HepG2 (cell line): ENCODE measurements around the gene NLRX1. TPM values are rescaled to one million over a fixed set of nuclear protein-coding genes. Genes with fewer than 3 reads are reported as not detected.

ENCODE experiments used
- ATAC-seq: fragments of 200-7000 bp; cut with Tn5 transposase; 3 replicates; pipeline ENCODE4 v1.9.1; 2020; ENCODE audit warnings: mild to moderate bottlenecking, moderate library complexity
- BruUV-seq: library from RNA; stranded (reverse); fragments of 400-500 nt; replicated peaks from 2 replicates; lab custom pipeline; 2021; lab: Mats Ljungman, UMichigan
- CTCF ChIA-PET: fragments of 300-600 bp; formaldehyde crosslinking; extraction: SDS; loops from one replicate; lab custom pipeline; 2021; ENCODE audit warnings: low total read pairs, inconsistent platforms, low intra/inter-chr PET ratio; lab: Yijun Ruan, JAX
- POLR2A ChIA-PET: fragments of 350-600 bp; sonication (Branson Sonifier 250); formaldehyde crosslinking; loops from one replicate; lab custom pipeline; 2020; ENCODE audit warnings: antibody characterized with exemption, inconsistent platforms; lab: Yijun Ruan, JAX
- DNase-seq: peaks from one replicate; pipeline ENCODE4 v3.0.0-alpha.2; 2015; ENCODE audit warnings: low spot score
- FAIRE-seq: peaks from 3 replicates; lab custom pipeline; 2011; peaks lifted over from hg19 to GRCh38; lab: Jason Lieb, UNC
- H2AFZ ChIP-seq: one replicate; pipeline ENCODE4 v1.6.1; 2011; ENCODE audit warnings: low read length, inconsistent platforms
- H3K27ac ChIP-seq: fragments of 300-600 bp; 3 replicates; pipeline ENCODE4 v1.8.0; 2011; ENCODE audit warnings: mixed run types, mild to moderate bottlenecking, mixed read lengths, low read length, inconsistent platforms; ENCODE audit not compliant: insufficient read depth; ENCODE audit errors: extremely low read length
- H3K27me3 ChIP-seq, 2 experiments: fragments of 200-600 bp in 1 of 2; 2 replicates in 1 of 2; 3 replicates in 1 of 2; pipeline versions ENCODE4 v1.6.0 to v1.8.0; 2011; ENCODE audit warnings: low read length in 2 of 2, mild to moderate bottlenecking in 2 of 2, moderate library complexity in 2 of 2, inconsistent platforms in 1 of 2; ENCODE audit not compliant: insufficient read depth in 2 of 2, control insufficient read depth in 1 of 2
- H3K36me3 ChIP-seq, 2 experiments: fragments of 200-600 bp in 1 of 2; replicated peaks in 1 of 2; 2 replicates in 1 of 2; 3 replicates in 1 of 2; pipeline versions ENCODE4 v1.5.1 to v1.8.0; 2011; ENCODE audit warnings: low read length in 2 of 2, inconsistent platforms in 1 of 2; ENCODE audit not compliant: insufficient read depth in 2 of 2, control insufficient read depth in 1 of 2
- H3K4me1 ChIP-seq: 2 replicates; pipeline ENCODE4 v1.5.1; 2012; ENCODE audit warnings: low read length, inconsistent platforms; ENCODE audit not compliant: insufficient read depth
- H3K4me2 ChIP-seq: 2 replicates; pipeline ENCODE4 v1.6.0; 2011; ENCODE audit warnings: low read depth, low read length, inconsistent platforms
- H3K4me3 ChIP-seq, 3 experiments: fragments of 200-600 bp in 1 of 3; sonication (generic), shearing (Covaris generic) in 1 of 3; replicated peaks in 1 of 3; 2 replicates each; pipeline ENCODE4 v1.5.1; 2011 to 2016; ENCODE audit warnings: low read length in 3 of 3, inconsistent platforms in 2 of 3, low read depth in 2 of 3, mild to moderate bottlenecking in 2 of 3, control low read depth in 1 of 3, mixed read lengths in 1 of 3; ENCODE audit not compliant: insufficient read depth in 1 of 3
- H3K79me2 ChIP-seq: one replicate; pipeline ENCODE4 v1.6.1; 2011; ENCODE audit warnings: low read length, inconsistent platforms; ENCODE audit not compliant: insufficient read depth
- H3K9ac ChIP-seq: 2 replicates; pipeline ENCODE4 v1.6.0; 2011; ENCODE audit warnings: mild to moderate bottlenecking, low read depth, low read length, inconsistent platforms; ENCODE audit not compliant: insufficient read depth
- H3K9me3 ChIP-seq: 2 replicates; pipeline ENCODE4 v1.5.1; 2012; ENCODE audit warnings: mild to moderate bottlenecking, low read length
- H4K20me1 ChIP-seq: 2 replicates; pipeline ENCODE4 v1.6.0; 2011; ENCODE audit warnings: inconsistent platforms, mild to moderate bottlenecking, low read length, moderate library complexity; ENCODE audit not compliant: insufficient read depth
- HNRNPK ChIP-seq: fragments of 200-400 bp; formaldehyde crosslinking; IDR thresholded peaks from 2 replicates; pipeline ENCODE4 v1.6.1; 2018; ENCODE audit warnings: low read length, low read depth, moderate library complexity, mild to moderate bottlenecking; ENCODE audit not compliant: poor library complexity, severe bottlenecking
- PCBP1 ChIP-seq: fragments of 200-400 bp; formaldehyde crosslinking; IDR thresholded peaks from 2 replicates; pipeline ENCODE4 v1.6.1; 2017; ENCODE audit warnings: mild to moderate bottlenecking, low read depth, low read length, borderline replicate concordance
- RAD51 ChIP-seq: fragments of 450-650 bp; IDR thresholded peaks from 2 replicates; pipeline ENCODE4 v1.6.1; 2016; ENCODE audit warnings: borderline replicate concordance
- RFX3 ChIP-seq: IDR thresholded peaks from 2 replicates; pipeline ENCODE4 v1.6.1; 2016; ENCODE audit warnings: missing biosample characterization, missing genetic modification reagents
- TCF12 ChIP-seq, 2 experiments: fragments of 450-650 bp in 1 of 2; sonication (generic) in 1 of 2; formaldehyde crosslinking in 1 of 2; IDR thresholded peaks; 2 replicates each; pipeline versions ENCODE4 v1.6.1 to v1.8.0; 2017 to 2022; ENCODE audit warnings: antibody characterized with exemption in 1 of 2, mild to moderate bottlenecking in 1 of 2, missing genetic modification reagents in 1 of 2, moderate library complexity in 1 of 2
- U2AF1 ChIP-seq: fragments of 200-400 bp; formaldehyde crosslinking; optimal IDR thresholded peaks from 2 replicates; pipeline ENCODE3; 2017; ENCODE audit warnings: mild to moderate bottlenecking, low read depth, low read length
- ZFP1 ChIP-seq: IDR thresholded peaks from 2 replicates; pipeline ENCODE4 v1.6.1; 2016
- ZNF768 ChIP-seq: sonication (generic); formaldehyde crosslinking; IDR thresholded peaks from 2 replicates; pipeline ENCODE4 v1.4.0; 2020; ENCODE audit warnings: missing genetic modification reagents
- WGBS: methylation state at CpG from one replicate; pipeline ENCODE4 v1.1.6; 2017; ENCODE audit warnings: low lambda C conversion rate; 5-methylcytosine and 5-hydroxymethylcytosine counted together
- in situ Hi-C: cut with HindIII; loops from 2 replicates; pipeline ENCODE4 v1.10.0; 2017; ENCODE audit warnings: low pct_unique_long_range_greater_than_20kb; ENCODE audit not compliant: extremely low pct_ligation_motif_present
- intact Hi-C: fragments of 100-400 bp; cut with micrococcal nuclease; formaldehyde crosslinking; loops from one replicate; pipeline ENCODE4 v1.10.0; 2022; ENCODE audit not compliant: unreplicated experiment
- polyA plus RNA-seq, 8 experiments: library from polyadenylated mRNA; depleted of rRNA in 3 of 8; stranded (reverse) in 7 of 8; unstranded in 1 of 8; fragments of >200 nt; fragmentation: Illumina TruSeq in 4 of 8; extraction: Trizol in 4 of 8; gene quantifications; 2 replicates each; pipeline versions ENCODE4 v1.2.1 to v1.2.3, GENCODE V29; 2011 to 2016; ENCODE audit warnings: low read depth in 4 of 8, missing spikeins in 1 of 8, mixed read lengths in 1 of 8; ENCODE audit not compliant: insufficient read depth in 1 of 8
- total RNA-seq, 5 experiments: library from RNA; depleted of rRNA; stranded (reverse); fragments of >200 nt; fragmentation: Illumina TruSeq; extraction: Trizol; gene quantifications; 2 replicates each; pipeline ENCODE4 v1.2.3, GENCODE V29; 2016; ENCODE audit warnings: low read depth in 1 of 5
- TF ChIP-seq, protein P1 (sequence below): sonication (generic); formaldehyde crosslinking; IDR thresholded peaks from 2 replicates; pipeline ENCODE4 v1.5.1; 2020; ENCODE audit warnings: mild to moderate bottlenecking, moderate library complexity, missing genetic modification reagents
- TF ChIP-seq, protein P2 (sequence below): sonication (generic); formaldehyde crosslinking; IDR thresholded peaks from 2 replicates; pipeline ENCODE4 v1.5.0; 2020; ENCODE audit warnings: mild to moderate bottlenecking, missing genetic modification reagents
- TF ChIP-seq, protein P3 (sequence below): sonication (generic); formaldehyde crosslinking; IDR thresholded peaks from 2 replicates; pipeline ENCODE4 v1.4.0; 2020; ENCODE audit warnings: mild to moderate bottlenecking, missing genetic modification reagents, borderline replicate concordance
- TF ChIP-seq, protein P4 (sequence below): IDR thresholded peaks from 2 replicates; pipeline ENCODE4 v1.6.1; 2012; ENCODE audit warnings: low read length, improper control_type of control experiment

The NLRX1 gene
- total and polyA plus RNA-seq, 2 of the 13 experiments (the other 11 are each of a cell fraction or from before 2014, with no cell fraction given) = 8.7 to 11.0 TPM

DNA sequence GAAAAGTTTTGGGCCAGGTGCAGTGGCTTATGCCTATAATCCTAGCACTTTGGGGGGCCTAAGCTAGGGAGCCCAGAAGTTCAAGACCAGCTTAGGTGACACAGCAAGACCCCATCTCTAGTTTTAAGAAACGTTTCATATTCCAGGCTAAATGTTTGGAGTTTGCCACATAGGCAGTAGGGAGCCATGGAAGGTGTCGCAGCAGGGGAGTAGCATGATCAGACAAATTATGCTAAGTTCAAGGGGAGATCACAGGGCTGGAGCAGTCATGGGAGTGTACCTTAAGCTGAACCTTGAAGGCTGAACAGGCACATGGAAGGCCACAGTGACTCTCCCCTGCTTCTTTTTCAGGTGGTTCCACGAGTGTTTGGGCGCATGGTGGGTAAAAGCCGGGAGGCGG lies 10.8 kb downstream of the NLRX1 start (continued):
- no peak for TF ChIP-seq HNRNPK
- TF ChIP-seq RFX3 (CRISPR knock-in tag) = no peak
- TF ChIP-seq, protein P1, sequence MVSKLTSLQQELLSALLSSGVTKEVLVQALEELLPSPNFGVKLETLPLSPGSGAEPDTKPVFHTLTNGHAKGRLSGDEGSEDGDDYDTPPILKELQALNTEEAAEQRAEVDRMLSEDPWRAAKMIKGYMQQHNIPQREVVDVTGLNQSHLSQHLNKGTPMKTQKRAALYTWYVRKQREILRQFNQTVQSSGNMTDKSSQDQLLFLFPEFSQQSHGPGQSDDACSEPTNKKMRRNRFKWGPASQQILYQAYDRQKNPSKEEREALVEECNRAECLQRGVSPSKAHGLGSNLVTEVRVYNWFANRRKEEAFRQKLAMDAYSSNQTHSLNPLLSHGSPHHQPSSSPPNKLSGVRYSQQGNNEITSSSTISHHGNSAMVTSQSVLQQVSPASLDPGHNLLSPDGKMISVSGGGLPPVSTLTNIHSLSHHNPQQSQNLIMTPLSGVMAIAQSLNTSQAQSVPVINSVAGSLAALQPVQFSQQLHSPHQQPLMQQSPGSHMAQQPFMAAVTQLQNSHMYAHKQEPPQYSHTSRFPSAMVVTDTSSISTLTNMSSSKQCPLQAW (CRISPR knock-in tag) = no peak
- TF ChIP-seq RAD51 = no peak
- TF ChIP-seq PCBP1 = no peak
- TF ChIP-seq U2AF1 = no peak
- TF ChIP-seq, protein P2, sequence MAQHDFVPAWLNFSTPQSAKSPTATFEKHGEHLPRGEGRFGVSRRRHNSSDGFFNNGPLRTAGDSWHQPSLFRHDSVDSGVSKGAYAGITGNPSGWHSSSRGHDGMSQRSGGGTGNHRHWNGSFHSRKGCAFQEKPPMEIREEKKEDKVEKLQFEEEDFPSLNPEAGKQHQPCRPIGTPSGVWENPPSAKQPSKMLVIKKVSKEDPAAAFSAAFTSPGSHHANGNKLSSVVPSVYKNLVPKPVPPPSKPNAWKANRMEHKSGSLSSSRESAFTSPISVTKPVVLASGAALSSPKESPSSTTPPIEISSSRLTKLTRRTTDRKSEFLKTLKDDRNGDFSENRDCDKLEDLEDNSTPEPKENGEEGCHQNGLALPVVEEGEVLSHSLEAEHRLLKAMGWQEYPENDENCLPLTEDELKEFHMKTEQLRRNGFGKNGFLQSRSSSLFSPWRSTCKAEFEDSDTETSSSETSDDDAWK (CRISPR knock-in tag) = no peak

DNA sequence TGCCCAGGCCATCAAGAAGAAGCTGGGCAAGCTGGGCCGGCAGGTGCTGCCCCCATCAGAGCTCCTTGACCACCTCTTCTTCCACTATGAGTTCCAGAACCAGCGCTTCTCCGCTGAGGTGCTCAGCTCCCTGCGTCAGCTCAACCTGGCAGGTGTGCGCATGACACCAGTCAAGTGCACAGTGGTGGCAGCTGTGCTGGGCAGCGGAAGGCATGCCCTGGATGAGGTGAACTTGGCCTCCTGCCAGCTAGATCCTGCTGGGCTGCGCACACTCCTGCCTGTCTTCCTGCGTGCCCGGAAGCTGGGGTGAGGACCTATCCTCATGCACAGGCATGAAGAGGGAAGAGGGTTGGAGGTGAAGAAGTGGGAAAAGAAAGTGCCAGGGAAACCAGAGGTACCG lies 11.5 kb downstream of the NLRX1 start:
- no peak overlapping the region for H3K4me2 ChIP-seq
- H4K20me1 ChIP-seq = no peaks in the 10 kb centered on the region
- no peaks in the 10 kb centered on the region for H3K79me2 ChIP-seq
- H3K9ac ChIP-seq = no peak overlapping the region
- ChIA-PET POLR2A (no interaction called here), CTCF (no interaction called here)
- no peaks in the 10 kb centered on the region for H3K4me1 ChIP-seq
- H3K4me3 ChIP-seq = no peak overlapping the region
- in situ Hi-C loops = no loop called here
- no peak for FAIRE-seq
- ATAC-seq = no peak
- intact Hi-C loops = no loop called here
- DNase-seq = no peak
- no peak overlapping the region for H2AFZ ChIP-seq
- H3K36me3 ChIP-seq = peaks cover 4 to 7% of the 10 kb centered on the region in 2 experiments; a peak in 2 of 5 replicates
- no TSS peak for BruUV-seq
- H3K27me3 ChIP-seq = no peaks in the 10 kb centered on the region
- no peaks in the 10 kb centered on the region for H3K9me3 ChIP-seq
- H3K27ac ChIP-seq = no peak overlapping the region
- 96% methylated on average over 9 of the region's 10 CpGs for whole genome bisulfite sequencing
- TF ChIP-seq, protein P3, sequence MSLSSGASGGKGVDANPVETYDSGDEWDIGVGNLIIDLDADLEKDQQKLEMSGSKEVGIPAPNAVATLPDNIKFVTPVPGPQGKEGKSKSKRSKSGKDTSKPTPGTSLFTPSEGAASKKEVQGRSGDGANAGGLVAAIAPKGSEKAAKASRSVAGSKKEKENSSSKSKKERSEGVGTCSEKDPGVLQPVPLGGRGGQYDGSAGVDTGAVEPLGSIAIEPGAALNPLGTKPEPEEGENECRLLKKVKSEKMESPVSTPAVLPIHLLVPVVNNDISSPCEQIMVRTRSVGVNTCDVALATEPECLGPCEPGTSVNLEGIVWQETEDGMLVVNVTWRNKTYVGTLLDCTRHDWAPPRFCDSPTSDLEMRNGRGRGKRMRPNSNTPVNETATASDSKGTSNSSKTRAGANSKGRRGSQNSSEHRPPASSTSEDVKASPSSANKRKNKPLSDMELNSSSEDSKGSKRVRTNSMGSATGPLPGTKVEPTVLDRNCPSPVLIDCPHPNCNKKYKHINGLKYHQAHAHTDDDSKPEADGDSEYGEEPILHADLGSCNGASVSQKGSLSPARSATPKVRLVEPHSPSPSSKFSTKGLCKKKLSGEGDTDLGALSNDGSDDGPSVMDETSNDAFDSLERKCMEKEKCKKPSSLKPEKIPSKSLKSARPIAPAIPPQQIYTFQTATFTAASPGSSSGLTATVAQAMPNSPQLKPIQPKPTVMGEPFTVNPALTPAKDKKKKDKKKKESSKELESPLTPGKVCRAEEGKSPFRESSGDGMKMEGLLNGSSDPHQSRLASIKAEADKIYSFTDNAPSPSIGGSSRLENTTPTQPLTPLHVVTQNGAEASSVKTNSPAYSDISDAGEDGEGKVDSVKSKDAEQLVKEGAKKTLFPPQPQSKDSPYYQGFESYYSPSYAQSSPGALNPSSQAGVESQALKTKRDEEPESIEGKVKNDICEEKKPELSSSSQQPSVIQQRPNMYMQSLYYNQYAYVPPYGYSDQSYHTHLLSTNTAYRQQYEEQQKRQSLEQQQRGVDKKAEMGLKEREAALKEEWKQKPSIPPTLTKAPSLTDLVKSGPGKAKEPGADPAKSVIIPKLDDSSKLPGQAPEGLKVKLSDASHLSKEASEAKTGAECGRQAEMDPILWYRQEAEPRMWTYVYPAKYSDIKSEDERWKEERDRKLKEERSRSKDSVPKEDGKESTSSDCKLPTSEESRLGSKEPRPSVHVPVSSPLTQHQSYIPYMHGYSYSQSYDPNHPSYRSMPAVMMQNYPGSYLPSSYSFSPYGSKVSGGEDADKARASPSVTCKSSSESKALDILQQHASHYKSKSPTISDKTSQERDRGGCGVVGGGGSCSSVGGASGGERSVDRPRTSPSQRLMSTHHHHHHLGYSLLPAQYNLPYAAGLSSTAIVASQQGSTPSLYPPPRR (CRISPR knock-in tag) = no peak
- no peak for TF ChIP-seq TCF12 (IDR thresholded peaks at IDR 0.05)
- no peak for TF ChIP-seq TCF12 (CRISPR knock-in tag; IDR thresholded peaks at IDR 0.05)
- TF ChIP-seq ZNF768 = no peak
- TF ChIP-seq, protein P4, sequence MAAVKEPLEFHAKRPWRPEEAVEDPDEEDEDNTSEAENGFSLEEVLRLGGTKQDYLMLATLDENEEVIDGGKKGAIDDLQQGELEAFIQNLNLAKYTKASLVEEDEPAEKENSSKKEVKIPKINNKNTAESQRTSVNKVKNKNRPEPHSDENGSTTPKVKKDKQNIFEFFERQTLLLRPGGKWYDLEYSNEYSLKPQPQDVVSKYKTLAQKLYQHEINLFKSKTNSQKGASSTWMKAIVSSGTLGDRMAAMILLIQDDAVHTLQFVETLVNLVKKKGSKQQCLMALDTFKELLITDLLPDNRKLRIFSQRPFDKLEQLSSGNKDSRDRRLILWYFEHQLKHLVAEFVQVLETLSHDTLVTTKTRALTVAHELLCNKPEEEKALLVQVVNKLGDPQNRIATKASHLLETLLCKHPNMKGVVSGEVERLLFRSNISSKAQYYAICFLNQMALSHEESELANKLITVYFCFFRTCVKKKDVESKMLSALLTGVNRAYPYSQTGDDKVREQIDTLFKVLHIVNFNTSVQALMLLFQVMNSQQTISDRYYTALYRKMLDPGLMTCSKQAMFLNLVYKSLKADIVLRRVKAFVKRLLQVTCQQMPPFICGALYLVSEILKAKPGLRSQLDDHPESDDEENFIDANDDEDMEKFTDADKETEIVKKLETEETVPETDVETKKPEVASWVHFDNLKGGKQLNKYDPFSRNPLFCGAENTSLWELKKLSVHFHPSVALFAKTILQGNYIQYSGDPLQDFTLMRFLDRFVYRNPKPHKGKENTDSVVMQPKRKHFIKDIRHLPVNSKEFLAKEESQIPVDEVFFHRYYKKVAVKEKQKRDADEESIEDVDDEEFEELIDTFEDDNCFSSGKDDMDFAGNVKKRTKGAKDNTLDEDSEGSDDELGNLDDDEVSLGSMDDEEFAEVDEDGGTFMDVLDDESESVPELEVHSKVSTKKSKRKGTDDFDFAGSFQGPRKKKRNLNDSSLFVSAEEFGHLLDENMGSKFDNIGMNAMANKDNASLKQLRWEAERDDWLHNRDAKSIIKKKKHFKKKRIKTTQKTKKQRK = no peak
- TF ChIP-seq ZFP1 (CRISPR knock-in tag) = no peak
